SK-N-SH (cell line): ENCODE data around the gene FAM204A. TPM values are rescaled to one million over a fixed set of nuclear protein-coding genes. Genes with fewer than 3 reads are reported as not detected.

Experiments
- CTCF ChIA-PET: fragments of 300-600, 350-600 bp; formaldehyde crosslinking; extraction: SDS; loops from one replicate; lab custom pipeline; 2021; lab: Yijun Ruan, JAX
- POLR2A ChIA-PET: fragments of 350-600 bp; sonication (Branson Sonifier 250); formaldehyde crosslinking; extraction: SDS; loops from one replicate; lab custom pipeline; 2020; ENCODE audit warnings: antibody characterized with exemption, inconsistent platforms; lab: Yijun Ruan, JAX
- DNase-seq: peaks from one replicate; pipeline ENCODE4 v3.0.0; 2012
- H2AFZ ChIP-seq: fragments of 200-600 bp; sonication (generic); 2 replicates; pipeline ENCODE4 v1.8.1; 2016; ENCODE audit warnings: antibody characterized with exemption, mild to moderate bottlenecking, low read depth
- H3F3A ChIP-seq: fragments of 200-600 bp; sonication (generic); replicated peaks from 2 replicates; pipeline ENCODE3; 2016; ENCODE audit warnings: antibody characterized with exemption, mild to moderate bottlenecking; ENCODE audit not compliant: insufficient read depth
- H3K27ac ChIP-seq, 2 experiments: fragments of 200-500 bp in 1 of 2; fragments of 200-600 bp in 1 of 2; sonication (Bioruptor generic) in 1 of 2; sonication (generic), shearing (Covaris generic) in 1 of 2; 2 replicates each; pipeline versions ENCODE4 v1.5.1 to v1.6.1; 2014 to 2016; ENCODE audit warnings: low read depth in 2 of 2, inconsistent platforms in 1 of 2, low read length in 1 of 2, mild to moderate bottlenecking in 1 of 2, mixed read lengths in 1 of 2
- H3K27me3 ChIP-seq: fragments of 200-600 bp; sonication (generic), shearing (Covaris generic); 2 replicates; pipeline ENCODE4 v1.6.1; 2016; ENCODE audit warnings: mixed run types; ENCODE audit not compliant: insufficient read depth
- H3K36me3 ChIP-seq, 2 experiments: fragments of 200-500 bp in 1 of 2; fragments of 200-600 bp in 1 of 2; sonication (Bioruptor generic) in 1 of 2; sonication (generic) in 1 of 2; replicated peaks in 1 of 2; 2 replicates each; pipeline versions ENCODE3 to v1.5.1; 2014 to 2016; ENCODE audit warnings: low read length in 1 of 2, mild to moderate bottlenecking in 1 of 2; ENCODE audit not compliant: insufficient read depth in 2 of 2, control insufficient read depth in 1 of 2
- H3K4me1 ChIP-seq, 2 experiments: fragments of 200-500 bp in 1 of 2; fragments of 200-600 bp in 1 of 2; sonication (Bioruptor generic) in 1 of 2; sonication (generic), shearing (Covaris generic) in 1 of 2; 2 replicates each; pipeline versions ENCODE4 v1.5.1 to v1.6.1; 2014 to 2016; ENCODE audit warnings: low read depth in 1 of 2, low read length in 1 of 2, mixed run types in 1 of 2; ENCODE audit not compliant: insufficient read depth in 2 of 2, control insufficient read depth in 1 of 2
- H3K4me2 ChIP-seq: fragments of 200-600 bp; sonication (generic), shearing (Covaris generic); 2 replicates; pipeline ENCODE4 v1.6.1; 2017; ENCODE audit warnings: mixed run types
- H3K4me3 ChIP-seq, 2 experiments: fragments of 200-500 bp in 1 of 2; fragments of 200-600 bp in 1 of 2; sonication (Bioruptor generic) in 1 of 2; sonication (generic), shearing (Covaris generic) in 1 of 2; 2 replicates each; pipeline versions ENCODE4 v1.5.1 to v1.8.1; 2014 to 2016; ENCODE audit warnings: low read depth in 2 of 2, inconsistent platforms in 1 of 2, low read length in 1 of 2, mild to moderate bottlenecking in 1 of 2, mixed read lengths in 1 of 2, moderate library complexity in 1 of 2
- H3K79me2 ChIP-seq: fragments of 200-600 bp; sonication (generic); 2 replicates; pipeline ENCODE4 v1.8.1; 2017; ENCODE audit warnings: mild to moderate bottlenecking; ENCODE audit not compliant: insufficient read depth
- H3K9ac ChIP-seq: fragments of 200-600 bp; sonication (generic); 2 replicates; pipeline ENCODE4 v1.6.1; 2017; ENCODE audit warnings: mixed run types
- H3K9me2 ChIP-seq: fragments of 200-600 bp; sonication (generic); 2 replicates; pipeline ENCODE4 v1.6.1; 2017; ENCODE audit warnings: mixed run types
- H3K9me3 ChIP-seq: fragments of 200-600 bp; sonication (generic); 2 replicates; pipeline ENCODE4 v1.6.1; 2017; ENCODE audit warnings: mixed run types, mild to moderate bottlenecking, moderate library complexity
- H4K20me1 ChIP-seq: fragments of 200-600 bp; sonication (generic); 2 replicates; pipeline ENCODE4 v1.6.1; 2017; ENCODE audit warnings: mild to moderate bottlenecking, mixed run types; ENCODE audit not compliant: insufficient read depth
- CHD2 ChIP-seq: fragments of 150-350 bp; IDR thresholded peaks from 2 replicates; pipeline ENCODE4 v1.6.1; 2018; ENCODE audit warnings: low read length; ENCODE audit not compliant: partially characterized antibody
- CTCF ChIP-seq: fragments of 200-600 bp; sonication (generic); IDR thresholded peaks from 2 replicates; pipeline ENCODE4 v1.6.1; 2017; ENCODE audit warnings: antibody characterized with exemption, mild to moderate bottlenecking, moderate library complexity
- EP300 ChIP-seq, 2 experiments: IDR thresholded peaks; 2 replicates each; pipeline versions ENCODE4 v1.4.0 to v1.6.1; 2012; ENCODE audit warnings: borderline replicate concordance in 1 of 2, low read depth in 1 of 2, low read length in 1 of 2
- IRF3 ChIP-seq: fragments of 150-350 bp; IDR thresholded peaks from 2 replicates; pipeline ENCODE4 v1.6.1; 2016; ENCODE audit warnings: mild to moderate bottlenecking, low read depth, low read length
- NFIC ChIP-seq: IDR thresholded peaks from 2 replicates; pipeline ENCODE4 v1.4.0; 2012; ENCODE audit warnings: borderline replicate concordance
- RAD21 ChIP-seq: IDR thresholded peaks from 2 replicates; pipeline ENCODE4 v1.6.1; 2012; ENCODE audit warnings: mild to moderate bottlenecking, low read length
- RFX5 ChIP-seq: IDR thresholded peaks from 2 replicates; pipeline ENCODE4 v1.6.1; 2012; ENCODE audit warnings: mild to moderate bottlenecking, improper control_type of control experiment, low read length
- SIN3A ChIP-seq: IDR thresholded peaks from 2 replicates; pipeline ENCODE4 v1.6.1; 2012; ENCODE audit warnings: low read depth, mild to moderate bottlenecking, low read length, moderate library complexity, borderline replicate concordance
- SMC3 ChIP-seq: IDR thresholded peaks from 2 replicates; pipeline ENCODE4 v1.6.1; 2012; ENCODE audit warnings: low read depth, low read length, improper control_type of control experiment
- TAF1 ChIP-seq: IDR thresholded peaks from 2 replicates; pipeline ENCODE4 v1.6.1; 2012; ENCODE audit warnings: low read depth, mild to moderate bottlenecking, low read length, moderate library complexity, borderline replicate concordance
- TCF12 ChIP-seq: IDR thresholded peaks from 2 replicates; pipeline ENCODE4 v1.4.0; 2012
- ZBTB33 ChIP-seq: IDR thresholded peaks from 2 replicates; pipeline ENCODE4 v1.4.0; 2012; ENCODE audit warnings: low read depth, borderline replicate concordance
- WGBS: methylation state at CpG from one replicate; pipeline ENCODE4 v1.1.6; 2017; ENCODE audit warnings: low lambda C conversion rate; 5-methylcytosine and 5-hydroxymethylcytosine counted together
- polyA plus RNA-seq, 3 experiments: library from polyadenylated mRNA; depleted of rRNA; stranded (reverse); fragments of >200 nt; gene quantifications; 2 replicates each; pipeline ENCODE4 v1.2.3, GENCODE V29; 2012

Gene FAM204A
- polyA plus RNA-seq, 1 of the 3 experiments (the other 2 are of a cell fraction), result 10.8 TPM

- TF ChIP-seq CTCF (no peak), RAD21 (no peak), TCF12 (no peak), IRF3 (no peak), SIN3A (no peak), ZBTB33 (no peak), RFX5 (no peak)
Observed at GRCh38 chr10:118255355-118255754, 86.8 kb downstream of the FAM204A start (continued).

- ChIA-PET POLR2A (no interaction called here), CTCF (interaction anchor here (1.0 to 1.3 kb wide), 2 partner anchors 13 to 169 kb away, joined by 3 read pairs; no protein-coding TSS in a partner anchor)
- no peak for DNase-seq
- no peak overlapping the region for H3K9ac ChIP-seq
- no peaks in the 10 kb centered on the region for H3F3A ChIP-seq
- 28% methylated on average over 4 of the region's 4 CpGs for WGBS
- peaks cover 0 to 22% of the 10 kb centered on the region in 2 experiments; a peak in 2 of 4 replicates for H3K4me1 ChIP-seq
- no peaks in the 10 kb centered on the region for H3K36me3 ChIP-seq
- H3K27me3 ChIP-seq, result no peaks in the 10 kb centered on the region; the same call in 1 of the 2 replicates
- no peak overlapping the region for H3K4me2 ChIP-seq
- no peak overlapping the region for H3K27ac ChIP-seq
- no peaks in the 10 kb centered on the region for H4K20me1 ChIP-seq
- TF ChIP-seq NFIC, result no peak
- no peak for TF ChIP-seq CHD2
- no peak for TF ChIP-seq TAF1
- no peak for TF ChIP-seq CTCF
- no peak for TF ChIP-seq SMC3
- TF ChIP-seq TCF12, result no peak
- TF ChIP-seq EP300 (IDR thresholded peaks at IDR 0.05; ENCODE audit: borderline replicate concordance in 1 of 2, low read depth in 1 of 2, low read length in 1 of 2), result no peak
- no peak overlapping the region for H2AFZ ChIP-seq
- H3K9me2 ChIP-seq, result no peaks in the 10 kb centered on the region
- no peak overlapping the region for H3K4me3 ChIP-seq
- no peaks in the 10 kb centered on the region for H3K79me2 ChIP-seq
- no peaks in the 10 kb centered on the region for H3K9me3 ChIP-seq
Observed at GRCh38 chr10:118254654-118255053, 87.5 kb downstream of the FAM204A start.
